ENCODE results near the gene C19orf33. TPM values are rescaled to one million over a fixed set of nuclear protein-coding genes. Genes with fewer than 3 reads are reported as not detected.

C19orf33 gene
- total RNA-seq, 1 experiment from 2014 or later, result 135 TPM

- CTCF ChIA-PET, result no interaction called here
- H3K36me3 ChIP-seq (ENCODE audit: control insufficient read depth in 1 of 2, insufficient read depth in 2 of 2, low read length in 2 of 2), result peaks cover 34 to 55% of the 10 kb centered on the region in 2 experiments
- no peaks in the 10 kb centered on the region for H3K27me3 ChIP-seq (ENCODE audit: insufficient read depth, low read length)
- no peak overlapping the region for H3K9ac ChIP-seq (ENCODE audit: low read length)
- H3K9me2 ChIP-seq (ENCODE audit: insufficient read depth), result no peaks in the 10 kb centered on the region
- no peak overlapping the region for H2AFZ ChIP-seq (ENCODE audit: low read depth, low read length, poor library complexity, severe bottlenecking)
- intact Hi-C loops (cut with micrococcal nuclease), result no loop called here
- H3K79me2 ChIP-seq (ENCODE audit: insufficient read depth, low read length), result peaks cover 11% of the 10 kb centered on the region
- BruUV-seq (replicated peaks), result no TSS peak
- RAD21 ChIA-PET (ENCODE audit: low non-redundant PET in 1 of 2, low total read pairs in 2 of 2, uncharacterized antibody in 2 of 2, unreplicated experiment in 2 of 2), result no interaction called here
- no peak overlapping the region for H3K4me3 ChIP-seq (replicated peaks in 1 of 2; ENCODE audit: low read depth in 1 of 2, low read length in 2 of 2)
- POLR2A ChIA-PET, result interaction anchor here (0.9 kb wide), 1 partner anchor 26 kb away, joined by 3 read pairs; the partner anchor contains the start of gene SPINT2
- ATAC-seq, result no peak
- no peak overlapping the region for H3K4me2 ChIP-seq (ENCODE audit: low read length)
- DNase-seq (ENCODE audit: low read depth, low spot score), result no peak
- H3K9me3 ChIP-seq (ENCODE audit: control insufficient read depth in 1 of 2, insufficient read depth in 1 of 2, low read depth in 1 of 2, low read length in 2 of 2), result no peaks in the 10 kb centered on the region
- no peak for TF ChIP-seq CEBPB (IDR thresholded peaks at IDR 0.05; ENCODE audit: low read depth)
- peaks cover under 1% of the 10 kb centered on the region in 2 experiments; a peak in 1 of 4 replicates for H3K4me1 ChIP-seq (ENCODE audit: control insufficient read depth in 1 of 2, insufficient read depth in 2 of 2, low read length in 2 of 2)
- H3K27ac ChIP-seq (ENCODE audit: low read depth, low read length), result no peak overlapping the region
- no peaks in the 10 kb centered on the region for H4K20me1 ChIP-seq (ENCODE audit: insufficient read depth)
Observed at GRCh38 chr19:38290631-38291147, 13.4 kb upstream of the C19orf33 start.

GRCh38 chr19:38291855-38292254, 12.2 kb upstream of the C19orf33 start:
- Histone ChIP-seq H3K4me1 (ENCODE audit: control insufficient read depth in 1 of 2, insufficient read depth in 2 of 2, low read length in 2 of 2) (peaks cover 2 to 4% of the 10 kb centered on the region in 2 experiments; a peak in 1 of 4 replicates), H4K20me1 (ENCODE audit: insufficient read depth) (no peaks in the 10 kb centered on the region), H3K27ac (ENCODE audit: low read depth, low read length) (no peak overlapping the region), H3K79me2 (ENCODE audit: insufficient read depth, low read length) (peaks cover 5% of the 10 kb centered on the region), H2AFZ (ENCODE audit: low read depth, low read length, poor library complexity, severe bottlenecking) (no peak overlapping the region), H3K9ac (ENCODE audit: low read length) (no peak overlapping the region), H3K4me2 (ENCODE audit: low read length) (no peak overlapping the region), H3K9me3 (ENCODE audit: control insufficient read depth in 1 of 2, insufficient read depth in 1 of 2, low read depth in 1 of 2, low read length in 2 of 2) (no peaks in the 10 kb centered on the region), H3K36me3 (ENCODE audit: control insufficient read depth in 1 of 2, insufficient read depth in 2 of 2, low read length in 2 of 2) (peaks cover 32 to 51% of the 10 kb centered on the region in 2 experiments), H3K27me3 (ENCODE audit: insufficient read depth, low read length) (no peaks in the 10 kb centered on the region), H3K9me2 (ENCODE audit: insufficient read depth) (no peaks in the 10 kb centered on the region), H3K4me3 (replicated peaks in 1 of 2; ENCODE audit: low read depth in 1 of 2, low read length in 2 of 2) (no peak overlapping the region)
- intact Hi-C loops (cut with micrococcal nuclease), result no loop called here
- POLR2A ChIA-PET, result no interaction called here
- ATAC-seq (0 out of 2 replicates have a peak, but pooled peaks have one; percentile 39), DNase-seq (ENCODE audit: low read depth, low spot score) (no peak)
- no peak for TF ChIP-seq SRF (IDR thresholded peaks at IDR 0.05; ENCODE audit: low read depth)
- RAD21 ChIA-PET (ENCODE audit: low non-redundant PET in 1 of 2, low total read pairs in 2 of 2, uncharacterized antibody in 2 of 2, unreplicated experiment in 2 of 2), result no interaction called here
- CTCF ChIA-PET, result no interaction called here
- BruUV-seq (replicated peaks), result TSS peak; percentile 48

DNA sequence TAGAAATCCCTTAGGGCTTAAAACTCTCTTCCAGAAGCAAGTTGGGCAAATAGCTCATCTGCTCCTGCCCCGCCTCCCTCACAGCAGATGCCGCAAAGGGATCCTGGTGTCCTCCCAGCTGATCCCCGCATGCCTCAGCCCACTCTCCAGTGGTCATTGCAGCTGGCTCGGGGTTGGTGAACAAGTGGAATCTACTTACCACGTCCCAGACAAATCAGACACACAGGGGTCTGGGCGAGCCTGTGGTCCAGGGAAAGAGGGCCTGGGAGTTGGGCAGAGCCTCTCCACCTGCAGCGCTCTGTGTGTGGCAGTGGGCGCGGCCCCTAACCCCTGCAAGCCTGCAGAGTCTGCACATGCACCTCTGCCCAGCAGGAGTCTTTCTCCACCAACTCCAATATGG, 10.8 kb upstream of the C19orf33 start:
- no peak overlapping the region for H3K4me2 ChIP-seq (ENCODE audit: low read length)
- no peaks in the 10 kb centered on the region for H3K27me3 ChIP-seq (ENCODE audit: insufficient read depth, low read length)
- no peaks in the 10 kb centered on the region for H4K20me1 ChIP-seq (ENCODE audit: insufficient read depth)
- CTCF ChIA-PET, result no interaction called here
- H3K9me3 ChIP-seq (ENCODE audit: control insufficient read depth in 1 of 2, insufficient read depth in 1 of 2, low read depth in 1 of 2, low read length in 2 of 2), result no peaks in the 10 kb centered on the region
- H3K4me3 ChIP-seq (replicated peaks in 1 of 2; ENCODE audit: low read depth in 1 of 2, low read length in 2 of 2), result no peak overlapping the region
- peaks cover 8 to 11% of the 10 kb centered on the region in 2 experiments for H3K4me1 ChIP-seq (ENCODE audit: control insufficient read depth in 1 of 2, insufficient read depth in 2 of 2, low read length in 2 of 2)
- DNase-seq (ENCODE audit: low read depth, low spot score), result no peak
- no peak overlapping the region for H2AFZ ChIP-seq (ENCODE audit: low read depth, low read length, poor library complexity, severe bottlenecking)
- RAD21 ChIA-PET (ENCODE audit: low non-redundant PET in 1 of 2, low total read pairs in 2 of 2, uncharacterized antibody in 2 of 2, unreplicated experiment in 2 of 2), result no interaction called here
- POLR2A ChIA-PET, result no interaction called here
- no peak for ATAC-seq
- no peak overlapping the region for H3K9ac ChIP-seq (ENCODE audit: low read length)
- no peaks in the 10 kb centered on the region for H3K9me2 ChIP-seq (ENCODE audit: insufficient read depth)
- no peak for TF ChIP-seq EGR1 (IDR thresholded peaks at IDR 0.05; ENCODE audit: low read depth)
- TF ChIP-seq POLR2A (IDR thresholded peaks at IDR 0.05; ENCODE audit: borderline replicate concordance, extremely low read depth, insufficient read depth, insufficient read length), result no peak
- TF ChIP-seq ZFX (IDR thresholded peaks at IDR 0.05), result no peak
- no peak for TF ChIP-seq CEBPB (IDR thresholded peaks at IDR 0.05; ENCODE audit: low read depth)
- no peak for TF ChIP-seq JUND (IDR thresholded peaks at IDR 0.05)
- TF ChIP-seq ZNF274 (IDR thresholded peaks at IDR 0.05; ENCODE audit: low read depth, low read length), result no peak
- TF ChIP-seq ELF1 (IDR thresholded peaks at IDR 0.05; ENCODE audit: borderline replicate concordance, low read depth), result no peak
- no peak for TF ChIP-seq CBX3 (IDR thresholded peaks at IDR 0.05; ENCODE audit: low read depth)
- TF ChIP-seq, protein P1, sequence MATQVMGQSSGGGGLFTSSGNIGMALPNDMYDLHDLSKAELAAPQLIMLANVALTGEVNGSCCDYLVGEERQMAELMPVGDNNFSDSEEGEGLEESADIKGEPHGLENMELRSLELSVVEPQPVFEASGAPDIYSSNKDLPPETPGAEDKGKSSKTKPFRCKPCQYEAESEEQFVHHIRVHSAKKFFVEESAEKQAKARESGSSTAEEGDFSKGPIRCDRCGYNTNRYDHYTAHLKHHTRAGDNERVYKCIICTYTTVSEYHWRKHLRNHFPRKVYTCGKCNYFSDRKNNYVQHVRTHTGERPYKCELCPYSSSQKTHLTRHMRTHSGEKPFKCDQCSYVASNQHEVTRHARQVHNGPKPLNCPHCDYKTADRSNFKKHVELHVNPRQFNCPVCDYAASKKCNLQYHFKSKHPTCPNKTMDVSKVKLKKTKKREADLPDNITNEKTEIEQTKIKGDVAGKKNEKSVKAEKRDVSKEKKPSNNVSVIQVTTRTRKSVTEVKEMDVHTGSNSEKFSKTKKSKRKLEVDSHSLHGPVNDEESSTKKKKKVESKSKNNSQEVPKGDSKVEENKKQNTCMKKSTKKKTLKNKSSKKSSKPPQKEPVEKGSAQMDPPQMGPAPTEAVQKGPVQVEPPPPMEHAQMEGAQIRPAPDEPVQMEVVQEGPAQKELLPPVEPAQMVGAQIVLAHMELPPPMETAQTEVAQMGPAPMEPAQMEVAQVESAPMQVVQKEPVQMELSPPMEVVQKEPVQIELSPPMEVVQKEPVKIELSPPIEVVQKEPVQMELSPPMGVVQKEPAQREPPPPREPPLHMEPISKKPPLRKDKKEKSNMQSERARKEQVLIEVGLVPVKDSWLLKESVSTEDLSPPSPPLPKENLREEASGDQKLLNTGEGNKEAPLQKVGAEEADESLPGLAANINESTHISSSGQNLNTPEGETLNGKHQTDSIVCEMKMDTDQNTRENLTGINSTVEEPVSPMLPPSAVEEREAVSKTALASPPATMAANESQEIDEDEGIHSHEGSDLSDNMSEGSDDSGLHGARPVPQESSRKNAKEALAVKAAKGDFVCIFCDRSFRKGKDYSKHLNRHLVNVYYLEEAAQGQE (IDR thresholded peaks at IDR 0.05; ENCODE audit: low read depth), result no peak
- no peak for TF ChIP-seq SIN3A (IDR thresholded peaks at IDR 0.05; ENCODE audit: low read depth)
- intact Hi-C loops (cut with micrococcal nuclease), result no loop called here
- no peak overlapping the region for H3K27ac ChIP-seq (ENCODE audit: low read depth, low read length)
- no TSS peak for BruUV-seq (replicated peaks)
- H3K36me3 ChIP-seq (ENCODE audit: control insufficient read depth in 1 of 2, insufficient read depth in 2 of 2, low read length in 2 of 2), result peaks cover 24 to 44% of the 10 kb centered on the region in 2 experiments
- peaks cover 5% of the 10 kb centered on the region for H3K79me2 ChIP-seq (ENCODE audit: insufficient read depth, low read length)
